Testis (tissue), 2 donors: ENCODE measurements around the gene EPRS1.

Experiments
- POLR2A ChIP-seq: fragments of 450-650 bp; IDR thresholded peaks from one replicate; pipeline ENCODE4 v1.6.1; 2017; ENCODE audit warnings: antibody characterized with exemption, mild to moderate bottlenecking, moderate library complexity
- TF ChIP-seq, protein P1 (sequence below), 3 experiments: fragments of 450-650 bp in 2 of 3; fragments of 200-600 bp in 1 of 3; sonication (generic) in 1 of 3; IDR thresholded peaks; one replicate each; pipeline ENCODE4 v1.5.1; 2016 to 2019; ENCODE audit warnings: antibody characterized with exemption in 3 of 3, mild to moderate bottlenecking in 2 of 3, moderate library complexity in 1 of 3

DNA sequence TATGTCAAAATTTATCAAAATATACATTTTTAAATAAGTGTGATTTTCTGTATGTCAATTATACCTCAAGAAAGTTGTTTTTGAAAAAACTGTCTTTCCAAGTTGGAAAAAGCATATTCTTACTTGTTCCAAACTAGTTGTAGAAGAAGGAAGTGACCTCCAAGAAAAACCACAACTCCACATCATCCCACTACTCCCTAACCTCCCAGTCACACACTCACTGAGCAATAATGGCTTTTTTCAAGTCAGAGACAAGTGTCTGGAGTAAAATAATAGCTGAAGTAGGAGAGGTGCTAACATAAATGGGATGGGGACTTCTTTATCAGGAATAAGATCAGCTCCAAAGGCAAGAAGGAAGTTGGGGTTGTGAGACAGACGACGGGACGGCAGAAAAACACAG is 13.4 kb downstream of the EPRS1 start:
- TF ChIP-seq, protein P1, sequence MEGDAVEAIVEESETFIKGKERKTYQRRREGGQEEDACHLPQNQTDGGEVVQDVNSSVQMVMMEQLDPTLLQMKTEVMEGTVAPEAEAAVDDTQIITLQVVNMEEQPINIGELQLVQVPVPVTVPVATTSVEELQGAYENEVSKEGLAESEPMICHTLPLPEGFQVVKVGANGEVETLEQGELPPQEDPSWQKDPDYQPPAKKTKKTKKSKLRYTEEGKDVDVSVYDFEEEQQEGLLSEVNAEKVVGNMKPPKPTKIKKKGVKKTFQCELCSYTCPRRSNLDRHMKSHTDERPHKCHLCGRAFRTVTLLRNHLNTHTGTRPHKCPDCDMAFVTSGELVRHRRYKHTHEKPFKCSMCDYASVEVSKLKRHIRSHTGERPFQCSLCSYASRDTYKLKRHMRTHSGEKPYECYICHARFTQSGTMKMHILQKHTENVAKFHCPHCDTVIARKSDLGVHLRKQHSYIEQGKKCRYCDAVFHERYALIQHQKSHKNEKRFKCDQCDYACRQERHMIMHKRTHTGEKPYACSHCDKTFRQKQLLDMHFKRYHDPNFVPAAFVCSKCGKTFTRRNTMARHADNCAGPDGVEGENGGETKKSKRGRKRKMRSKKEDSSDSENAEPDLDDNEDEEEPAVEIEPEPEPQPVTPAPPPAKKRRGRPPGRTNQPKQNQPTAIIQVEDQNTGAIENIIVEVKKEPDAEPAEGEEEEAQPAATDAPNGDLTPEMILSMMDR (IDR thresholded peaks at IDR 0.05), result no peak
- TF ChIP-seq POLR2A, result no peak
